GM10248 (cell line): ENCODE results near the gene DEPDC1.
"Not testable (repeated sequence)": the region's sequence is repeated elsewhere in the genome, so short reads cannot be mapped to it uniquely, and the experiment has no call there.

ENCODE experiments used
- CTCF ChIA-PET: fragments of 300-600 bp; sonication (Branson Sonifier 250); formaldehyde crosslinking; extraction: SDS; loops from one replicate; lab custom pipeline; 2021; ENCODE audit warnings: antibody characterized with exemption; lab: Yijun Ruan, JAX
- POLR2A ChIA-PET: fragments of 350-650 bp; sonication (Branson Sonifier 250); formaldehyde crosslinking; extraction: SDS; loops from one replicate; lab custom pipeline; 2020; ENCODE audit warnings: antibody characterized with exemption; lab: Yijun Ruan, JAX
- DNase-seq: peaks from one replicate; pipeline ENCODE4 v3.0.0; 2012; ENCODE audit errors: extremely low spot score
- CTCF ChIP-seq: IDR thresholded peaks from 2 replicates; pipeline ENCODE4 v1.5.1; 2012; ENCODE audit warnings: mild to moderate bottlenecking, low read depth; ENCODE audit errors: extremely low read depth, missing control alignments, control extremely low read depth

The DEPDC1 gene

GRCh38 chr1:68495968-68496679, 758 bp downstream of the DEPDC1 start:
- ChIA-PET POLR2A (no interaction called here), CTCF (interaction anchor here (1.1 to 1.5 kb wide), 2 partner anchors 18 to 32 kb away, joined by 3 read pairs; no protein-coding TSS in a partner anchor)
- TF ChIP-seq CTCF: no peak
- DNase-seq: peak; percentile 19

- CTCF ChIA-PET: interaction anchor here (1.1 to 1.5 kb wide), 3 partner anchors 17 to 1242 kb away, joined by 3 to 4 read pairs (median 3); no protein-coding TSS in a partner anchor
- POLR2A ChIA-PET: no interaction called here
- TF ChIP-seq CTCF: no peak
- peak; percentile 10 for DNase-seq
Observed at GRCh38 chr1:68495532-68495931, 1.4 kb downstream of the DEPDC1 start.

- CTCF ChIA-PET: no interaction called here
- POLR2A ChIA-PET: interaction anchor here (0.6 kb wide), 1 partner anchor 1242 kb away, joined by 3 read pairs; no protein-coding TSS in a partner anchor
- no peak for DNase-seq
- no peak for TF ChIP-seq CTCF
Observed at GRCh38 chr1:68493193-68493592, 3.7 kb downstream of the DEPDC1 start.

GRCh38 chr1:68492255-68492654, 4.6 kb downstream of the DEPDC1 start:
- POLR2A ChIA-PET, CTCF ChIA-PET, DNase-seq: not testable (repeated sequence)

GRCh38 chr1:68490046-68490651, 6.7 kb downstream of the DEPDC1 start:
- ChIA-PET POLR2A (no interaction called here), CTCF (no interaction called here)
- DNase-seq: no peak
- no peak for TF ChIP-seq CTCF

- ChIA-PET CTCF (interaction anchor here (1.1 kb wide), 1 partner anchor 365 kb away, joined by 3 read pairs; no protein-coding TSS in a partner anchor), POLR2A (no interaction called here)
- no peak for TF ChIP-seq CTCF
- no peak for DNase-seq
Observed at GRCh38 chr1:68485431-68486022, 11.4 kb downstream of the DEPDC1 start.
